ENCODE data around the gene CMSS1.

Gene CMSS1

GRCh38 chr3:99864289-99864688 is 46.6 kb downstream of the CMSS1 start:
- no peaks in the 10 kb centered on the region for H3K9me2 ChIP-seq (ENCODE audit: low read depth, low read length)
- H2AFZ ChIP-seq (ENCODE audit: low read length): no peak overlapping the region
- H3K27ac ChIP-seq (ENCODE audit: low read depth, low read length, poor library complexity, severe bottlenecking): no peak overlapping the region
- H3K79me2 ChIP-seq (ENCODE audit: insufficient read depth, low read length): no peaks in the 10 kb centered on the region
- H4K20me1 ChIP-seq (ENCODE audit: insufficient read depth, low read length): no peaks in the 10 kb centered on the region
- no peak overlapping the region for H3K9ac ChIP-seq (ENCODE audit: low read length)
- H3K27me3 ChIP-seq (ENCODE audit: insufficient read depth, low read length): no peaks in the 10 kb centered on the region
- no peak overlapping the region for H3K4me2 ChIP-seq (ENCODE audit: low read length)
- no peak overlapping the region for H3K4me3 ChIP-seq (ENCODE audit: low read depth, low read length, poor library complexity, severe bottlenecking)
- no peaks in the 10 kb centered on the region for H3K36me3 ChIP-seq (ENCODE audit: insufficient read depth, low read length)
- no peaks in the 10 kb centered on the region for H3F3A ChIP-seq (ENCODE audit: insufficient read depth, low read length)
- TF ChIP-seq, protein P1, sequence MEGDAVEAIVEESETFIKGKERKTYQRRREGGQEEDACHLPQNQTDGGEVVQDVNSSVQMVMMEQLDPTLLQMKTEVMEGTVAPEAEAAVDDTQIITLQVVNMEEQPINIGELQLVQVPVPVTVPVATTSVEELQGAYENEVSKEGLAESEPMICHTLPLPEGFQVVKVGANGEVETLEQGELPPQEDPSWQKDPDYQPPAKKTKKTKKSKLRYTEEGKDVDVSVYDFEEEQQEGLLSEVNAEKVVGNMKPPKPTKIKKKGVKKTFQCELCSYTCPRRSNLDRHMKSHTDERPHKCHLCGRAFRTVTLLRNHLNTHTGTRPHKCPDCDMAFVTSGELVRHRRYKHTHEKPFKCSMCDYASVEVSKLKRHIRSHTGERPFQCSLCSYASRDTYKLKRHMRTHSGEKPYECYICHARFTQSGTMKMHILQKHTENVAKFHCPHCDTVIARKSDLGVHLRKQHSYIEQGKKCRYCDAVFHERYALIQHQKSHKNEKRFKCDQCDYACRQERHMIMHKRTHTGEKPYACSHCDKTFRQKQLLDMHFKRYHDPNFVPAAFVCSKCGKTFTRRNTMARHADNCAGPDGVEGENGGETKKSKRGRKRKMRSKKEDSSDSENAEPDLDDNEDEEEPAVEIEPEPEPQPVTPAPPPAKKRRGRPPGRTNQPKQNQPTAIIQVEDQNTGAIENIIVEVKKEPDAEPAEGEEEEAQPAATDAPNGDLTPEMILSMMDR (IDR thresholded peaks at IDR 0.05; ENCODE audit: low read length): no peak
- no peak for TF ChIP-seq EZH2 (IDR thresholded peaks at IDR 0.05; ENCODE audit: borderline replicate concordance, low read length)
- no peaks in the 10 kb centered on the region for H3K9me3 ChIP-seq (ENCODE audit: low read length)
- H3K4me1 ChIP-seq (ENCODE audit: insufficient read depth, low read length, severe bottlenecking): no peaks in the 10 kb centered on the region

GRCh38 chr3:99865321-99865720 is 47.7 kb downstream of the CMSS1 start:
- Histone ChIP-seq H3K9me2 (ENCODE audit: low read depth, low read length) (no peaks in the 10 kb centered on the region), H3K4me1 (ENCODE audit: insufficient read depth, low read length, severe bottlenecking) (no peaks in the 10 kb centered on the region), H3F3A (ENCODE audit: insufficient read depth, low read length) (no peaks in the 10 kb centered on the region), H3K9me3 (ENCODE audit: low read length) (no peaks in the 10 kb centered on the region), H3K79me2 (ENCODE audit: insufficient read depth, low read length) (no peaks in the 10 kb centered on the region), H3K36me3 (ENCODE audit: insufficient read depth, low read length) (no peaks in the 10 kb centered on the region), H3K27ac (ENCODE audit: low read depth, low read length, poor library complexity, severe bottlenecking) (no peak overlapping the region), H3K4me3 (ENCODE audit: low read depth, low read length, poor library complexity, severe bottlenecking) (no peak overlapping the region), H4K20me1 (ENCODE audit: insufficient read depth, low read length) (no peaks in the 10 kb centered on the region), H3K9ac (ENCODE audit: low read length) (no peak overlapping the region), H3K4me2 (ENCODE audit: low read length) (no peak overlapping the region), H2AFZ (ENCODE audit: low read length) (no peak overlapping the region), H3K27me3 (ENCODE audit: insufficient read depth, low read length) (no peaks in the 10 kb centered on the region)
- TF ChIP-seq, protein P1 (IDR thresholded peaks at IDR 0.05; ENCODE audit: low read length): no peak
- TF ChIP-seq EZH2 (IDR thresholded peaks at IDR 0.05; ENCODE audit: borderline replicate concordance, low read length): no peak

DNA sequence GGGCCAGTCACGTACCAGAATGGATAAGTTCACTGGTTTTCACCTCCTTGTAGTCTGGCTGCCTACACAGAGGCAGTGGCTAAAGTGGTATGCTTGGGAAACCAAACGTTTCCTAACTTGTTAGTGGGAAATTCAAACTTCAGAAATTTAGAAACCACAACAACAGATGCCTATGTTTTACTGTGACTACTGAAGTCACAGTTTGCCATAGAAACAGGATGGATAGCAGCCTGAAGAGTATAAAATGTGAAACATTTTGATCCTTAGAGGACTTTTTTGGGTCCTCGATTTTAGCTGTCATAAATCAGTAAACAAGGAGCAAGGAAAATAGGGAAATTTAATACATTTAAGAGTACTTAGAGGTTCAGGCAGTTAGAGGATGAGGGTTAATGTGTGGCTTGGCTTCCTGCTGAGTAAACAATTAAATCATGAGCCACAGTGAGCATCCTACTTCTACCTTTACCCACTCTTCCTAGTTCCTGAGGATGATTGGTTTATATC is 48.6 kb downstream of the CMSS1 start:
- Histone ChIP-seq H3K4me2 (ENCODE audit: low read length) (no peak overlapping the region), H2AFZ (ENCODE audit: low read length) (no peak overlapping the region), H3K4me3 (ENCODE audit: low read depth, low read length, poor library complexity, severe bottlenecking) (no peak overlapping the region), H3F3A (ENCODE audit: insufficient read depth, low read length) (no peaks in the 10 kb centered on the region), H3K27ac (ENCODE audit: low read depth, low read length, poor library complexity, severe bottlenecking) (no peak overlapping the region), H3K36me3 (ENCODE audit: insufficient read depth, low read length) (no peaks in the 10 kb centered on the region), H3K9me3 (ENCODE audit: low read length) (no peaks in the 10 kb centered on the region), H3K4me1 (ENCODE audit: insufficient read depth, low read length, severe bottlenecking) (no peaks in the 10 kb centered on the region), H3K79me2 (ENCODE audit: insufficient read depth, low read length) (no peaks in the 10 kb centered on the region), H4K20me1 (ENCODE audit: insufficient read depth, low read length) (no peaks in the 10 kb centered on the region), H3K27me3 (ENCODE audit: insufficient read depth, low read length) (no peaks in the 10 kb centered on the region), H3K9ac (ENCODE audit: low read length) (no peak overlapping the region), H3K9me2 (ENCODE audit: low read depth, low read length) (no peaks in the 10 kb centered on the region)
- no peak for TF ChIP-seq EZH2 (IDR thresholded peaks at IDR 0.05; ENCODE audit: borderline replicate concordance, low read length)
- TF ChIP-seq, protein P1 (IDR thresholded peaks at IDR 0.05; ENCODE audit: low read length): no peak

Measured in OCI-LY1 (cell line).